ENCODE measurements around the gene ADAMTS9.

GRCh38 chr3:64677961-64678716 lies 9.7 kb downstream of the ADAMTS9 start:
- no peak for TF ChIP-seq GATA2 (IDR thresholded peaks at IDR 0.05; ENCODE audit: low read depth, low read length)
- TF ChIP-seq GATA3 (IDR thresholded peaks at IDR 0.05; ENCODE audit: low read depth, low read length) = no peak

All from SH-SY5Y (cell line).